NCI-H345 (cell line): ENCODE measurements around the gene AURKAIP1.

ENCODE experiments used
- DNase-seq: peaks from one replicate; lab custom pipeline; 2025; lab: John Stamatoyannopoulos, UW

The AURKAIP1 gene

GRCh38 chr1:1347663-1348419 lies 27.2 kb downstream of the AURKAIP1 start:
- DNase-seq, result no peak

- DNase-seq, result no peak
Measured at GRCh38 chr1:1347026-1347595, 27.9 kb downstream of the AURKAIP1 start.

GRCh38 chr1:1346501-1346890 lies 28.5 kb downstream of the AURKAIP1 start:
- no peak for DNase-seq

- DNase-seq, result no peak
Measured at GRCh38 chr1:1345860-1346500, 29.0 kb downstream of the AURKAIP1 start.

GRCh38 chr1:1345384-1345783 lies 29.6 kb downstream of the AURKAIP1 start:
- DNase-seq, result no peak

GRCh38 chr1:1344655-1345361 lies 30.2 kb downstream of the AURKAIP1 start:
- DNase-seq, result no peak

GRCh38 chr1:1343811-1344421 lies 31.1 kb downstream of the AURKAIP1 start:
- no peak for DNase-seq

- no peak for DNase-seq
Measured at GRCh38 chr1:1342584-1343115, 32.4 kb downstream of the AURKAIP1 start.

GRCh38 chr1:1342061-1342562 lies 32.9 kb downstream of the AURKAIP1 start:
- no peak for DNase-seq

GRCh38 chr1:1341549-1342021 lies 33.4 kb downstream of the AURKAIP1 start:
- no peak for DNase-seq

GRCh38 chr1:1340791-1341548 lies 34.0 kb downstream of the AURKAIP1 start:
- no peak for DNase-seq

GRCh38 chr1:1340185-1340584 lies 34.8 kb downstream of the AURKAIP1 start:
- no peak for DNase-seq

- DNase-seq, result no peak
Measured at GRCh38 chr1:1338278-1338677, 36.7 kb downstream of the AURKAIP1 start.

GRCh38 chr1:1337793-1338147 lies 37.2 kb downstream of the AURKAIP1 start:
- no peak for DNase-seq

GRCh38 chr1:1336931-1337792 lies 37.8 kb downstream of the AURKAIP1 start:
- no peak for DNase-seq

GRCh38 chr1:1336446-1336845 lies 38.6 kb downstream of the AURKAIP1 start:
- DNase-seq, result no peak

GRCh38 chr1:1335792-1336248 lies 39.2 kb downstream of the AURKAIP1 start:
- DNase-seq, result no peak

GRCh38 chr1:1335283-1335682 lies 39.7 kb downstream of the AURKAIP1 start:
- DNase-seq, result no peak

GRCh38 chr1:1334835-1335234 lies 40.2 kb downstream of the AURKAIP1 start:
- DNase-seq, result no peak
